ENCODE data around the gene RIOX2.
A peak's percentile ranks its signal among the peaks of the same experiment; 100 is the strongest.
"Not testable (repeated sequence)": the region's sequence is repeated elsewhere in the genome, so short reads cannot be mapped to it uniquely, and the experiment has no call there.

RIOX2 gene

DNA sequence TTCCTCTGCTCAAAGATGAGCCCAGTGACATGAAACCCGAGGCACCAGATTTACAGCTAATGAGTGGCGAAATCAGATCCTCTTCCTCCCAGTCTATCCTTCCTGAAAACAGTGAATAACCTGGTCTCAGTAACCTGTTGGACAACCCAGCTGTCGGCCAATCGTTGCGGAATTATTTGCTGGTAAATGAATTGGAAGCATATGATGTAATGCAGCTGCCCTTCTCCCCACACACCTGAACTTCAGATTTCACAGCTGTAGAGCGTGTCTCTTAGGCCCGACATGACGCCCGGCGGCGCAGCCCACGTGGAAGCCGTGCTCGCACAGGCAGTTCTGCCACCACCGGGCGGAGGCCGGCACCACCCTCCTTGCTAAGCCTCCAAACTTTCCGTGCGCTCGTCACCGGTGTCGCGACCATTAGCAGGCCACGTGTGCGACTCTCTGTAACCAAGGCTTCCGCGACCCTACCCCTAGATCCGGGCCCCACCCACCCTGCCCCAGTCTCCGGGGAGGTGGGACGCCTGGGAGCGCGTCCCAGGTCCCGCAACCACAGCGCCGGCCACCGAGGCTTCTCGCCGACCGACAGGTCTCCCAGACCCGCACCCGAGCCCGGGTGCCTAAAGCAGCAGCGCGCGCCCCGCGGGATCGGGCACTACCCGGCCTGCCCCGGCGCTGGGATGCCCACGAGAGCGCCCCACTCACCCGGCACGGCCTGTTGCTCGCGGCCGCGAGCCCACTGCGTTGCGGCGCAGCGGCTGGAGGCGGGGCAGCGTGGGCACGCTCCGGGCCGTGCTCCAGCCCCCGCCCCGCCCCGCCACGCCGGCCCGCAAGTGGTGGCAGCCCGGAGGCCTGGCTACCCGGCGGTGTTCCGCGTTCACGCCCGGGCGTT, at the start of gene RIOX2:
Gene RIOX2, minus strand, starts transcription at position 753 of the 889 bp plus-strand sequence. CDS start 4,838 bp downstream, outside the sequence.
- DNase-seq (ENCODE audit: low read depth in 1 of 2, low spot score in 1 of 2): peak; percentile 53 to 69

DNA sequence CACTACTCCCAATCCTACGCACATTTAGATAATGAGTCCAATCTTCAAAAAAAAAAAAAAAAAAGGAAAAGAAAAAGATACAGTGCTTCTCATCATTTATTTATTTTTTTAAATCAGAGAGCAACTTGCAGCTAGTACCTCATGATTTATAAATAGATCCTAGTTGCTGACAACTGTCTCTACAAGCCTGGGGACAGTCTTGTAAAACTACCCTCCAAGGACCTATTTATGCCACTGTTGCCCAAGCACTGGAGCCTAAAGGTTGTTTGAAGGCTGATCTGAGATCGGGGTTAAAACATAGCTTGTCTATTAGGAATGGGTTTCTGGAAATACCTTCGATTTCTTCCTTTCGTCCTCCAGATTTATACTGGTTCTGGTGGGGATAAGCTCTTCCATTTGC, 48.2 kb upstream of the RIOX2 start:
- no peak for DNase-seq (ENCODE audit: low read depth in 1 of 2, low spot score in 1 of 2)

DNA sequence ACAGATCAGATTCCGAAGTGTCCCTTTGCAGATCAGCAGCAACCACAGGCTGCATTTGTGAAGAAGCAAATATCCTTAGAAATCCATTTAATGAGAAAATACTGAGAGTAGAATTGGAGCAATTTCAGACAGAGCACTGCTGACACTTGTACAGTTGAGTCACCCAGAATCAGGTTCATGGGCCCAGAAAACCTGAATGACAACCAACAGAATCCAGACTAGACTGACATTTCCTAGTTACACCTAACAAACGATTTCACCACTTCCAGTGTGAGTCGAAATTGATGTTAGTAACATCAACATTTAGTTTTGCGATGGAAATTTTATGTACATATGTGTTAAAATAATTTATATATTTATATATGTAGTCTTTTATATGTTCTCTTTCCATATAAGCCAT, 46.1 kb upstream of the RIOX2 start:
- no peak for DNase-seq (ENCODE audit: low read depth in 1 of 2, low spot score in 1 of 2)

DNA sequence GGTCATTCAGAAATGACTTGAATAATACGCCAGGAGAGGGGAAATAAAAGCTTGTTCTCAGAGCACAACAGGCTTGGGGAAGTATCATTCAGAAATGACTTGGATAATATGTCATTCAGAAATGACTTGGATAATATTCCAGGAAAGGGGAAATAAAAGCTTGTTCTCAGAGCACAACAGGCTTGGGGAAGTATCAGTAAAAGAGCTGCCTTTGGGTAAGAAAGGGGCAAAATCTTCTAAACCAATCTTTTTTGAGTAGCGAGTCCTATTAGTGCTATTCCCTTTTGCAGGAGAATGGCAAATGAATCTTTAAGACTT, 42.0 kb upstream of the RIOX2 start:
- no peak for DNase-seq (ENCODE audit: low read depth in 1 of 2, low spot score in 1 of 2)

DNA sequence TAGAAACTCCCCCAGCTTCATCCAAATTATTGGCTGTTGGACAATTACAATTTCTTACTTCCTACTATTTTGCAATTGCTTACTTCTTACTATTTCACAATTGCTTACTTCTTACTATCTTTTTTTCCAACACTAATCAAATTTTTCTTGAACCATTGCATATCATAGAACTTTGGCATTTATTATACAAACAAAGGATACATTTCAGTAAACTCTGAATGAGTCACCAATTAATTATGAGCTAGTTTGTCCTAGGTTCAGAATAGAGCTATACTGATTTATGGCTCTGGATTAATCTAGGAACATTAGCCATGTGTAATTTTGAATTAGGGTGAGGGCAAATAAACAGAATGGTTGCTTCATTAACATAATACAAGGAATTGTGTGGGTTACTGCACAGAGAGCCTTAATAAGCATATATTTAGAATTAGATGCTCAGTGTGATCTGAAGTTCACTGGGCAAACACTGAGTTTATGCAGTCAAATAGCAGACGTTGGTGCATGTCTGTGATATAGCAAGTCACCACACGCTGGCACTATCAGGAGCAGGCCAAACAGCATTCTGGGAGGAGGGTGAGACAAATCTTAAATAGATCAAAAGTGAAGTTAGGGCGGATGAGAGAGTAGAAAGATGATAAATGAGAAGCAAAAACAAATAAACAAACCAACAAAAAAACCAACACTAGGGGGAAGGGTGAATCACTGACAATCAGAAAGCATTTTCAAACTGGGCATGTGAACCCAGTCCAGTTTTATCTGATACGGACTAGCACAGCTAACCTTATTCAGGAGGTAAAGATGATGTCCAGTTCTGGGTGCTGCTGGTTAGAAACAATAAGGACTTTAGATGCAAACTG, 41.4 kb upstream of the RIOX2 start:
- DNase-seq (ENCODE audit: low read depth in 1 of 2, low spot score in 1 of 2): no peak

DNA sequence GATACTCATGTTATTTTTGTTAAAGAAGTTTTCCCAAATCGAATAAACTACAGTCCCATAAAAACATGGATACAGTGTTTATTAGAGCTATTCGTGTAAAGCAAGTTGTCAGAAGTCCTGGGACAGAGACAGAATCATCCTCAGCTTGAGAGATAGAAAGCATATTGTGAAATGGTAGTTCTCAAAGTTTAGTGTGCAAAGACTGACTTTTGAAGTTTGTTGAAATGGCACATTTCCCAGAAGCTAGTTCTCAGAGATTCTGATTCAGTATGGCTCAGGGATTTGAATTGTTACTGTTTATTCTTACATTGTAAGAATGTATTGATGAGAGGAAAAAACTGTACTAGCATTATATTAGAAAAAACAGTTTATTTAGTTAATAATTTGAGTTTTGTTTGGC, 40.7 kb upstream of the RIOX2 start:
- DNase-seq (ENCODE audit: low read depth in 1 of 2, low spot score in 1 of 2): no peak

DNA sequence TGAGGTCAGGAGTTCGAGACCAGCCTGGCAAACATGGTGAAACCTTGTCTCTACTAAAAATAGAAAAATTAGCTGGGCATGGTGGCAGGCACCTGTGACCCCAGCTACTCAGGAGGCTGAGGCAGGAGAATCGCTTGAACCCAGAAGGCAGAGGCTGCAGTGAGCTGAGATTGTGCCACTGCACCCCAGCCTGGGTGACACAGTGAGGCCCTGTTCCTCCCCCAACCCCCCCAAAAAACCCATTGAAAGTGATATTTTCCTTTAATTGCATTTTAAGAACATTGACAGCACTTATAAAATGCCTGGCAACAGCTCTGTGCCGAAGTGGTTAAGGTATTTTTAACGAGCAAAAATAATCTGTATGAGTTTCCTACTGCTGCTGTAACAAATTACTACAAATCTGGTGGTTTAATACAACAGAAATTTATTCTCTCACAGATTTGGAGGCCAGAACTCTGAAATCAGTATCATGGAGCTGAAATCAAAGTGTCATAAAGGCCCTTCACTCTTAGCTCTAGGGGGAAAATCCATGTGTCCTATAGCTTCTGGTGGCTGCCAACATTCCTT, 38.7 kb upstream of the RIOX2 start:
- not testable (repeated sequence) for DNase-seq (ENCODE audit: low read depth in 1 of 2, low spot score in 1 of 2)

DNA sequence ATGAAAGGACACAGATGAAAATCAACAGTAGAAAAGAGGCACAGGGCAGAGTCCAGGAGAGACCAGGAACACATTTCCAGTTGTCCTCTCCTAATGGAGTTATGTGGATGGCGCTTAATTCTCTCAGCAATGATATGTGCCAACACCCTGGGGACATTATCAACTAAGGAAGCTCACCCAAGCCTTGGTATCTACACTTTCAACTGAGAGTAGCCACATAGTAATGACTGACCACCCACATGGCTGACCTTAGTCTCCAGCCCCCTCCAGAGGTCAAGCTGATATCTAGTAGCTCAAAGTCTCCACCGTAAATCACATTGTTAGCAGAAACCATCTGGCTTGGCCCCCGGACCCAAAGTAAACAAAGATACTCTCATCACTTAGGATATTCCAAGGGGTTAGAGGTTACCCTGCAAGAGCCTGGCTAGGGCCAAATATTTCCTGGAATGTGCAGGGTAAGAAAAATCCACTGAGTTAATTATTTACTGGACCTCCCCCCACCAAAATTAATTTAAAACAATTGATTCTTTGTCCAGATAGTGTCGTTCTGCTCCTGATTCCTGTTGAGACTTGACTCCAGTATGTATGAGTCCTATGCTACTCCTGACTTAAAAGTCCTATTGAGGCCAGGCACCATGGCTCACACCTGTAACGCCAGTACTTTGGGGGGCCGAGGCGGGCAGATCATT, 38.1 kb upstream of the RIOX2 start:
- no peak for DNase-seq (ENCODE audit: low read depth in 1 of 2, low spot score in 1 of 2)

DNA sequence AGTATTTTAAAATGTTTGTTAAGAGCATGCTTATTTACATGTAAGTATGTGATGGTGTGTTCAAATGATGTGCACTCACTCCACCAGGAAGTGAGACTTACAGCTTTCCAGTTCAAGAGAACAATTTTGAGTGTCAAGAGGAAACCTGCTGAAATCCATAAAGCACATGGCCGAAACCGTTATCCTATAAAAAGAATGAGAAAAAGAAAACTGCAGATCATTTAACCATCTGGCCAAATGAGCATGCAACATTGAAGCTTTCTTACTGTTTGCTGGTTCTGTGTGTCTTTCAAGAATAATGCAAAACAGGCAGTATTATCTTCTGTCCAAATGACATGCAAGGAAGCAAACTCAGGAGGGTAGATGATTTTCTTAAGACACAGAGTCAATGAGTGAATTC, 36.6 kb upstream of the RIOX2 start:
- no peak for DNase-seq (ENCODE audit: low read depth in 1 of 2, low spot score in 1 of 2)

DNA sequence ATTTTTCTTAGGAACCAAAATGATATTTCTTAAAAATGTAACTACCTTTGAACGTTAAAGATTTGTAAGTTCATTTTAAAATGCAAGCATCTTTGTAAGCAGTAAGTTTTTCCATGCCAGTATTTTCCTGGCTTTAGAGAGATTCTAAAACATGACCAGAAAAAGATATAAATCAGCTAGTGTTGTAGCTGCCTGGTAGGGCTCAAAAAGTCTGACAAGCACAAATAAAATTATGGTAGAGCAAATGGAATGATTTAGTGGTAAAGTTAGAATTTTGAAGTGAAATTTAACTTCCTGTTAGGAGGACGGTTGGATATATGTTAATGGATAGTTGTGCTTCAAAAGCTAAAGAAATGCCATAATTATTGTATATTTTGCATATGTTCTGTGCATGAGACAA, 33.2 kb upstream of the RIOX2 start:
- no peak for DNase-seq (ENCODE audit: low read depth in 1 of 2, low spot score in 1 of 2)

DNA sequence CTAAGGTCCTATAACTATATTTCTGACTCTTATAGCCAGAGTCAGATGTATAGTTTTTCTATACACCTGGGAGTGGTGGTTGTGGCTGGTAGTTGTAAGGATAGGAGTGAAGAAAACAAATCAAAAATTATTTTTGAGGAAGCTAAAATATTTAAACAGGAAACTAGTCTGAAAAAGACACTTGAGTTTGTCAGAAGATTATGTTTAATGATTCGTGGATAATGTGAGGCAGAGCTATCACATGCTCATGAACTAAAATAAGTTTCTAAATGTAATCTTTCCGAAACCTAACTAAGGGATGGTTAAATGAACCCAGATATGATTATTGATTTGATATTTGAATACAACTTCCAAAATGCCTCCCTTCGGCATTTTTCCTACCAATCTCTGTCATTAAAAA, 32.5 kb upstream of the RIOX2 start:
- no peak for DNase-seq (ENCODE audit: low read depth in 1 of 2, low spot score in 1 of 2)

DNA sequence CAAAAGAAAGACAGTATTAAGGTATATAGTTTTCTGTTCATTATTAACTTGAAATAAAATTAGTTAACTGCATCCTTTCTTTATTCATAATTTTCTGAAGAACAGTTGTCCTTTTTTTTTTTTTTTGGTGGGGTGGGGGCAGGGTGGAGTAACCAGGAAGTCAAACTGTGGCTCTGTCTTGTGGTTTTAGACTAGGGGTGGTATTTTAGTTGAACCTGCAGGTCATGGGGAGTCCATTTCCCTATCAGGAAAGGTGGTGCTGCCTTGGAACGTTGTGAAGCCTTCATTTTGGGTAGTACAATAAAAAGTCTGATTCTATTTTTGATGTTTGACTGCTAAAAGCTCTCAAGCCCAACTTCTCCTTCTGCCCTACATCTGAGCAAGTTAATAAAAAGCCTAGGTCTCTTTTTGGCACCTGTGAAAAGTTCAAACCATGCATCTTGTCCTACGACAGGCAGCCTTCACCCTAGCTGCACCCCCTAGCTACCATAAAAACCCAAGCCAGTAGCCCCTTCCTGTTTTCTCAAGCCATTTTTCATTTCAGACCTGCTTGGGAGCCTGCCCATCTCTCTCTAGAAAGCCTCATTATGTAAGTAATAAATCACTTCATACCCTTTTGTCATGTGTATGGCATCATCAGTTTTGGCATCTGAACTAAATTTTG, 31.2 kb upstream of the RIOX2 start:
- no peak for DNase-seq (ENCODE audit: low read depth in 1 of 2, low spot score in 1 of 2)

DNA sequence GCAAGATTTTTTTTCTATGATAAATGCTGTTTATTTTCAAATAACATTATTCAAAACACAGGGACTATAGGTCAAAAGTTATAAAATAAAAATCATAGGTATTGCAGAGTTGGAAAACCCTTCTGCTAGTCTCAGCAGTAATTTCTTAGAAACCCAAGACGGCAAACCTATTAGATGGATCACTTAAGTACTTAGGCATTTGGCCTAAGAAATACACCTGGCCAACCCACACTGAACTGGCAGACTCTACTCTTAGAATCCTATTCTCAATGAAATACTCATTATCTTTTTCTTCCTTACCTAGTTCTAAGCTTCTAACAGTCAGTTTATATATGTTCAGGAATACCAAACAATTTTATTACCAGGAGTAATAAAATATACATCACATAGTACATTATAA, 30.5 kb upstream of the RIOX2 start:
- no peak for DNase-seq (ENCODE audit: low read depth in 1 of 2, low spot score in 1 of 2)

DNA sequence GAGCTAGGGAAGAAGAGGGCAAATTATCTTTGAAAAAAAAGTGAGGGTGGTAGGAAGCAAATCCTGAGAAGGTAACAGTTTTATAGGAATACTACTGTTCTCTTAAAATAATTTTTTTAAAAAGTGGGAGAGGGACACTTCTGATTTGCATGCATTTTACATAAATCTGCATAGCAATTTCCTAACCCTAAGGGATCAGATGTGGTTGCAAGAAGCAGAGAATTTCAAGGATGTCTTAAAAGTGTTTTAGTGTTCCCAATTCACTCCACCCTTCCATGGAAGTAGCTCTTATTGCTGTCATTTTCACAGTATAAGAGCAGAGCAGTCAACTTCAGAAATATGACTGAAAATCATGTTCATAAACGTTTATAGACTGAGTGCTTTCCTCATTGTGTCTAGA, 27.8 kb upstream of the RIOX2 start:
- no peak for DNase-seq (ENCODE audit: low read depth in 1 of 2, low spot score in 1 of 2)

DNA sequence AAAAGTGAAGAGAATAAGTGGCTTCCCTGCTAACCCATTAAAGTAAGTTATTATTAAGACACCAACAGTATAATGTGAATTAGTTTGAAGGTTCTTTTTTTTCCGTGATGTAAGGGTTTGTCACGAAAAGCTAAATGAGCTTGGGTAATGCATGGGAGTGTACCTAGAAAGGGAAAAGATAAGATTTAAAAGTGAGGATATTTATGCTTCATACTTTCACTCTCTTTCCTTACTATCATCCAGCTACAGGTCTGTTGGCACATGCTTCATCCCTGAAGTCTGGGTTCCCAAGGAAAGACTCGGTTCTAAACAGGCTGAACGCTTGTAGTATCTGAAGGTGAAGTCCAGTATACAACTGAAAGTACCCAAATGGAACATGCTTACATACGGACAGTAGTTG, 26.9 kb upstream of the RIOX2 start:
- DNase-seq (ENCODE audit: low read depth in 1 of 2, low spot score in 1 of 2): no peak

DNA sequence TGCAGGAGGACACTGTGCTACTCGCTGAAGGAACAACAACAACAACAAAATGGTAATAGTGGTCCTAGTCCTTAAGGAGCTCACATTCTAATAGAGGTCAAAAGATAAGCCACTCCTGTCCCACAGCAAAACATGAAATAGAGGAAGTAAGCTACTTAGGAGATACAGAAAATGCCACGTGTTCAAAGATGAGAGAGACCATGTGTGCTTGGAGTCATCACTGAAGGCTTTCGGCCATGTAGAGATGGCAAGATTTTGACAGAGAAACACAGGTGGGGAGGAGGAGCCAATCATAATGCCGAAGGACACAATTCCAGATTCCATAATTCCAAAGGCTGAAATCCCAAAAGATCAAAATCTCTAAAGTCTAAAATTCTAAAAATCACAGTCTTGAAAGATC, 24.8 kb upstream of the RIOX2 start:
- no peak for DNase-seq (ENCODE audit: low read depth in 1 of 2, low spot score in 1 of 2)

DNA sequence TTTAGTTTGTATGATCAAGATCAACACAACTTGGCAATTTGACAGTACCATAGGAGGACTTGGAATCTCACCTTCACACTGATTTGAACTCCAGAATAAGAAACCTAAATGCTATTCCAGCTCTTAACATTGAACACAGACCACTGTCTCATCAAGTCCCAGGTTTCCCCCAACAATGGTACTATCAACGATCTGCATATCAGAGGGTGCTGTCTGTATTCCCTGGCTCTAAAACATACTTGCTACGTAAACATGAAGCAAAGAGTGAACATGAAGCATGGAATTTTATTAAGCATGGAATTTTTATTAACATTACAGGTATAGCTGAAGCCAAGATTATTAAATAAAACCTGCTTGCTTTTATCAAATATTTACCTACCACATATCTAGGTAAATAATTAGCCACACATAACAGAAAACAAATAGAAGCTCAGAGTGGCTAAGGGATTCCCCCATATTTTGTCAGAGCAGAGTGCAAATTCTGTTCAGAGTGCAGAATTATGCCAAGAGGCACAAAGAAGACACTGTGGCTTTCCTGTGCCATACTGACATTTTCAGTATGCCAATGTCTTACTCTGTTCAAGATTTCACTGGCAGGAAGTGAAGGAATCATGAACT, 22.2 kb upstream of the RIOX2 start:
- DNase-seq (ENCODE audit: low read depth in 1 of 2, low spot score in 1 of 2): no peak

DNA sequence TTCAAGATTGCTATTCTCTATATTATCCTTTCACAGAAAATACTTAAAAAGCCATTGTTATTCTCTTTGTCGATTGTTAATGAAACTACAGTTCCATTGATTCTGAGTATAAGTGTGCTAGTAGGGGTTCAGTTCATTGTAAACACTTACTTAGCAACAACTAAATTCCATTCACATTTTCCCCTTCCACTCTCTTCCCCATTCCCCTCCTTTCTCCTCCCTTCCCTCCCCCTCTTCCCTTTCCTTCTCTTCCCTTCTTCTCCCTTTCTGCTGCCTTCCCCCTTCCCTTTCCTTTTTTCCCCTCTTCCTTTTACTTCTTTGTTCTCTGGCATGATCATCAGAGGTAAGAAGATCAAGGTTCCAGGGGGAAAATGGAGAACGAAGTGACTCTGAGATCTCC, 21.3 kb upstream of the RIOX2 start:
- DNase-seq (ENCODE audit: low read depth in 1 of 2, low spot score in 1 of 2): no peak

DNA sequence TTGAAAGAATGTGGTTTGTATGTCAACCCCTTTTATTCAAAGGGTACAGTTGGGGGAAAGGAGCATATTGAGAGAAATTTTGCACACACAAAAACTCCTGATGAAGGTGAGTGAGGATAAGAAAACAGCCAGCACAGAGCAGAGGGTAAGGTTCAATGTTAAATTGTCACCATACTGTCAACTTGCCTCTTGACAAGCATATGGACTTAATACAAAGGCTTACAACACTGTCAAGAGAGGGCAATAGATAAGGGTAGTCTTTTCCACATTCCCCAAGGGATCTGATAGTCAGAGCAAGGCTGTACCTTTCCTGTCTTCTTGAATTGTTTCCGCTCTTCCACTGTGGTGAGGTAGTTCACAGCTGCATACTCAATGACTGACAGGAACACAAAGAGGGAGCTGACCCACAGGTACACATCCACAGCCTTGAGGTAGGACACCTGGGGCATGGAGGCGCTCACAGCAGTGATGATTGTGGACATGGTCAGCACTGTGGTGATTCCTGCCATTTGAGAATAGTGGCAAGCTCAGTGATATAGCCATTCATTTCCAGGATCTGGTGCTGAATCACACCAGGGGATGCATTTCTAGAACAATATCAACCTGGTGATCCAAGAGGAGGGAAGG, 20.4 kb upstream of the RIOX2 start:
- no peak for DNase-seq (ENCODE audit: low read depth in 1 of 2, low spot score in 1 of 2)

DNA sequence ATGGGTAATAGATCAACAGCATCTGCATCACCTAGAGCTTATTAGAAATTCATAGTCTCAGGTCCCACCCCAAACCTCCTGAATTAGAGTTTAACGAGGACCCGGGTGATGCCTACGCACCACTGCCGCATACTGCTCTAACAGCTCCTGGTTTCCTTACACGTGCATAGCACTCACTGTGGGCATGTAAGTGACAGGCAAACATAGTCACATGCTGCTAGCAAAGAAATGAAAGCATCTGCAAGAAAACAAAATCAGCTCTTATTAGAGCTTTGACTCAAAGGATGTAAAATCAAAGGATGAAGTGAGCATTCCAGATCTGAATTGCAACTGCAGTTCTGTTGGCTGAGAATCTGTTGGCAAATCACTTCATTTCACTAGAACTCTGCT, 19.1 kb upstream of the RIOX2 start:
- no peak for DNase-seq (ENCODE audit: low read depth in 1 of 2, low spot score in 1 of 2)
